ENCODE data around the gene DTWD2.
"Not testable (repeated sequence)": the region's sequence is repeated elsewhere in the genome, so short reads cannot be mapped to it uniquely, and the experiment has no call there.

GRCh38 chr5:118964970-118965369, 23.4 kb downstream of the DTWD2 start:
- TF ChIP-seq, protein P1, sequence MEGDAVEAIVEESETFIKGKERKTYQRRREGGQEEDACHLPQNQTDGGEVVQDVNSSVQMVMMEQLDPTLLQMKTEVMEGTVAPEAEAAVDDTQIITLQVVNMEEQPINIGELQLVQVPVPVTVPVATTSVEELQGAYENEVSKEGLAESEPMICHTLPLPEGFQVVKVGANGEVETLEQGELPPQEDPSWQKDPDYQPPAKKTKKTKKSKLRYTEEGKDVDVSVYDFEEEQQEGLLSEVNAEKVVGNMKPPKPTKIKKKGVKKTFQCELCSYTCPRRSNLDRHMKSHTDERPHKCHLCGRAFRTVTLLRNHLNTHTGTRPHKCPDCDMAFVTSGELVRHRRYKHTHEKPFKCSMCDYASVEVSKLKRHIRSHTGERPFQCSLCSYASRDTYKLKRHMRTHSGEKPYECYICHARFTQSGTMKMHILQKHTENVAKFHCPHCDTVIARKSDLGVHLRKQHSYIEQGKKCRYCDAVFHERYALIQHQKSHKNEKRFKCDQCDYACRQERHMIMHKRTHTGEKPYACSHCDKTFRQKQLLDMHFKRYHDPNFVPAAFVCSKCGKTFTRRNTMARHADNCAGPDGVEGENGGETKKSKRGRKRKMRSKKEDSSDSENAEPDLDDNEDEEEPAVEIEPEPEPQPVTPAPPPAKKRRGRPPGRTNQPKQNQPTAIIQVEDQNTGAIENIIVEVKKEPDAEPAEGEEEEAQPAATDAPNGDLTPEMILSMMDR (IDR thresholded peaks at IDR 0.05): not testable (repeated sequence)
- not testable (repeated sequence) for TF ChIP-seq POLR2A (IDR thresholded peaks at IDR 0.05)
